ENCODE data around the gene FAM50B.

Gene FAM50B

GRCh38 chr6:3820563-3820962, 28.6 kb upstream of the FAM50B start:
- no peak for DNase-seq

GRCh38 chr6:3822747-3823445, 26.3 kb upstream of the FAM50B start:
- no peak for DNase-seq

DNA sequence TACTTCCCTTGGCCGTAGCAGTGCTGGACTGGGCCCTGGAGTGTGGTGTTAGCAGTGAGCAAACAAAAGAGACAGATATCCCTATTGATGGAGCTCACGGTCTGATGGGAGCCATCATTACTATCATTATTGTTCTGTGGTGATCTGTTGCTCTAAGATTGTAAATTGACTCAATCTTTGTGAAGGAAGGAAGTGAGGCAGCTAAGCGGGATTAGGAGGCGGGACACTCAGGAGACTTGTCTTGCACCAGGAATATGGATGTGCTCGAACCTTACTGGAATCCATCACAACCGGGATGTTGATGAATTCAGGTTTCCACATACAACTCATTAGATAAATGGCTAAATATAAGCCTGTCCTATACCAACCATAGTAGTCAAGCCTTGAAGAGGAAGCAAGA, 25.5 kb upstream of the FAM50B start:
- DNase-seq = no peak

GRCh38 chr6:3825331-3825831, 23.8 kb upstream of the FAM50B start:
- no peak for DNase-seq

GRCh38 chr6:3825851-3826581, 23.2 kb upstream of the FAM50B start:
- no peak for DNase-seq

DNA sequence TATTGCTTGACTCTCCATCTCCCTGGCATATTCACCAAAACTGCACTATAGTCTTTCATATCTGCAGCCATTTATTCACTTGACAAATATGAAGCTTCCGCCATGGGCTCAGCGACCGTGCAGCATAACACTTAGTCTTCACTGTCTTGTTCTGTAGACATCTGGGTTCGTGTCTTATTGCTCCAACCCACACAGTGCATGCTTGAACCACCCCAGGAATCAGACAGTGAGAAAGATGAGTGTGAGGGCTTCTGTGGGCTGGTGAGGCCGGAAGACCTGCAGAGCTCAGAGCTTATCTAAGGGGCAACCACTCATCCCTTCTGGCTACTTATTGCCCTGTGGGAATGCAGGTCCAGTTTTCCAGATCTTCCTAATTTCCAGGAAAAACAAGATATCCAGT, 19.9 kb upstream of the FAM50B start:
- DNase-seq = no peak

DNA sequence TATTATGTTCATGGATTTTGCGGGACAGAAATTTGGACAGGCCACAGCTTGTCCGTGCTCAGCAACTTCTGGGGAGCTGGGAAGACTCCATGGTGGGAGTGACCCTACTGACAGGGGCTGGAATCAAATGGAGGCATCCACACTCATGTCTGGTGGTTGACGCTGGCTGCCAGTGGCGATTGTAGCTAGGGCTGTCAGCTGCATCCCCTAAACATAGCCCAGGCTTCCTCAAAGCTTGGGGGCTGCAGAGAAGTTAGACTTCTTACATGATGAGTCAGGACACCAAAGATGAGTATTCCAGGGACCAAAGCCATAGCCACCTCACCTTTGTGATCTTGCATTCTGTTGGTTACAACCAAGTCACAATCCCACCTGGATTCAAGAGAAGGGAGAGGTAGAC, 18.4 kb upstream of the FAM50B start:
- DNase-seq = no peak

DNA sequence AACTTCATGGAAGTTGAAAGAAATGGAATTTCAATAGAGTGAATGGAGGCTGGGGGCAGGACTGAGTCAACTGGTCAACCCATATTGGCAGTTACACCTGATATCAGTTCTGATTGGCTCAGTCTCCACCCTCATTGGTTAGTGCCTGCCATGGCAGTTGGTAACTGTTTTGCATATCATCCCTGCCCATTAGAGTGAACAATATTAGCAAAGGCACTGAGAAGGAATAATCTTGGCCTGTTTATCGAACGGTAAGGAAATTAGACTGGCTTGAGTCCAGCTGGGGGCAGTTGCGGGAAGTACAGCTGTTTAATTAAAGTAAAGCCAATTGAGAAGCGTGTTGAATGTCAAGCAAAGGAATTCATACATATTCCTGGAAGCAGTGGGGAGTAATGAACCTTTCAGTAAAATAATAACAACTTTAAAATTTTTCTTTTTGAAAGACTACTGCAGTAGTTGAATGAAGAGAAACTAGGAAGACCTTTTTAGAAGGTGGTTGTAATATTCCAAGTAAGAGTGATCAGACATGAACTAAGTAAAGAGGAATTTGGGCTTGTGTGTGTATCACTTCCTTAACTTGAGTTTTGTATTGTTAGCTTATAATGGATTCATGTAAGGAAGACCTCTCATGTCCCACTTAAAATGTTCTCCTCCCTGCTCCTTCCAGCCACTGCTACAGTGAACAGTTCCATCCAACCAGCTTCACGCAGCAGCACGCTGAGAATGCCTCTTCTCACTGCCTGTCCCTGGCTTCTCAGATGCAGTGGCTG, 17.2 kb upstream of the FAM50B start:
- no peak for DNase-seq

- no peak for DNase-seq
Observed at GRCh38 chr6:3835055-3835731, 14.0 kb upstream of the FAM50B start.

GRCh38 chr6:3835785-3836184, 13.4 kb upstream of the FAM50B start:
- DNase-seq = no peak

DNA sequence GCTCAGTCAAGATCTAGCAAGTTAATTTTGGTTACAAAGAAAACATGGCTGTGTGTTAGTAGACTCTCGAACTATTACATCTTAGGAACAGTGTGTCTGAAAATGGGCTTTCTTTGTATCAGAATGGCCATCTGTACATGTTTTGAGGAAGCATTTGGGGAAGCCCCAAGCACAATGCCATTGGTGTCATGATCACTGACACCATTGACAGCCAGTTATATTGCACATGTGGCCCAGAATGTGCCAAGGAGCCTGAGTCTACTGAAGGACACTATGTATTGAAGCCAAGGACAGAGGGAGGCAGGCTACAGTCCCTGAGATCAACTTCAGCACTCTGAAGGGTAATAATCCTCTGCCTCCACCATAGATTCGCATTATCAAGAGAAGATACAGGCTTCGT, 12.6 kb upstream of the FAM50B start:
- no peak for DNase-seq

DNA sequence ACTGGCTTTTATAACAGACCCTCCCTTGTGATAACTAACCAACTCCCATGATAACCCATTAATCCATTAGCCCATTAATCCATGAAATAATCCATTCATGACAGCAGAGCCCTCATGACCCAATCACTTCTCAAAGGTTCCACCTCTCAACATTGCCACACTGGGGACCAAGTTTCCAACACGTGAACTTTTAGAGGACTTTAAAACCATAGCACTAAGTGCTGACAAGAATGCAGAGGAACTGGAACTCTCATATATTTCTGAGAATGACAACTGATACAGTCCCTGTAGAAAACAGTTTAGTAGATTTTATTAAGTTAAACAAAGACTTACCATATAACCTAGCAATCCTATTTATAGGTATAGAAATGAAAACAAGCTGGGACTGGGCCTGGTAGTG, 11.4 kb upstream of the FAM50B start:
- DNase-seq = no peak

- DNase-seq = no peak
Observed at GRCh38 chr6:3838992-3839867, 9.9 kb upstream of the FAM50B start.

DNA sequence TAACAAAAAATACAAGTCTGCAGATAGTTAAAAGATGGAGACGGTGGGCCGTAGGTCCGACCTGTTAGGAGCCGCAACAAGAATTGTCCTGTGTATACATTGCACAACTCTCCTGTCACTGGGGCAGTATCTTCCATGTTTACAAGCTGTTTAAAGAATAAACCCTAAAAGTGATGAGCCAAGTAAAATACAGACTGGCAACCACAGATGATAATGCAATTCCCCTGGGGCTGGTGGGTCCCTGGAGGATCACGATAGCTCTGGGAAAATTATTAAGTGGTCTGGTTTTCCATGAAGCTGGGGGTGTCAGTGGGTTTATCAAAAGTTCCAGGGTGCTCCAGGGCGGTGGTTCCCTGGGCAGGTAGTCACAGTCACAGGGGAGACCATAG, 8.1 kb upstream of the FAM50B start:
- DNase-seq = no peak

DNA sequence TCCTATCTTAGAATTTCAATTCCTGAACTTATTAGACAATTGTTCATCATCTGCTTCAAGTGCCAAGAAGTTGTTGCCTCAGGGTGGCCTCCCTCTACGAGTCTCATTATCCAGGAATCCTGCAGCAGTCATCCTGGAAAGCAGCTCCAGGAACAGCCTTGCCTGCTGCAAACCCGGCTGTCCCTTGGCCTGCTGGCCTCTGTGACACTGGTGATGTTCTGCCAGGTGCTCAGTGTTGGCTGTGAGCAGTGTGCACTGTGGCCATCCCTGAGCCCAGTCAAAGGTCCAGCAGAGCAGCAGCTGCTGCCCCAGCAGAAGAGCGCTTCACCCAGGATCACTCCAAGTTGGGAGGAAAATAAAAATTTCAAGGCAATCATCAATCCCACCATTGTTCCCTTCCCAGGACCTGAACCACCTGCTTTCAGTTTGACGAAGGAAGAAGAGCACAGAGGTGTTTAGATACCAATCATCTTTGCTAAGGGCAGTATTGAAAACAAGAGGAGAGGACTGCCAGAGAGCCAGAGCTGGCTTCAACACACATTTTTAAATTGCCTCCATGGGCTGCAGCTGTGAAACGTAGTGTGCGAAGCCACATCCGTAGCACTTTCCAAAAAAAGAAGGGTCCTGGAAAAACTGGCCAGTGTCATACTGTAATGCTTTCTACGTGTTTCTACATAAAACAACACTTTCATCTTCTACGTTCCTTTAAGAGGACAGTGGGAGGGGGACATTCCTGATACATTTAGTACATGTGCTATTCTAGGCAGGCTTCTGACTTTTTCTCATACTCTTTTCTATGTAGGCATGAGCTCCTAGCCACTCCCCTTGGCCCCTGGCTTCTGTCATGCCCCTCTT, 7.2 kb upstream of the FAM50B start:
- DNase-seq = no peak

DNA sequence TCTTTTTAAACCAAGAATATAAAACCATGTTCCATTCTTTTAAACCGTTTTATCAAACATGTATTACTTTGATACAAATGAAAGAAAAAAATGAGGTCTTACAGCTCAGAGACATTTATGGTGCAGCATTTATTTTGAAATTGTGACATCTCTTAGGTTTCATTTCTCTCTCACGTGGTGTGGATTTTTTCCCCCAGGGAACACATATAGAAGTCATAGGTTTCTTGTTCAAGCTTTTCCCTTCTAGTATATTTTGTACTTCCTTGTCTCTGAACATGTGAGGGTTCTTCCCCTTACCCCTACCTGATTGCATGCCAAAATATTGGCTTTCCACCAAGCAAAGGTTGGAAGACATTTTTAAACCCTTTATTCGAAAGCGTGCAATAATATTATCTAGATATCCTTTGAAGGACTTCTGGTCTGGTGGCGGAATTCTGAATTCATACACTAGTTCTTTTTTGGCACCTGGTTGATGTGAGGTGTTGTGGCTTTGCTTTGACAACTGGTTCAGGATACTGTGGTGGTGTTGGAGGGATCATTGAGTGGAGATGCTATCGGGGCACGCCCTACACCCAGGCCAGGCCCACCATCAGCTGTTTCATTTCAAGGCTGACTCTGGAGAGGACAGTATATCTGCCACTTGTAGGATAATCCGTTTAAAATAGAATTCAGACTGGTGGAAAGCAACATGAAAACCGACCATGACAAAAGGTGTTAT, 5.6 kb upstream of the FAM50B start:
- DNase-seq = no peak

GRCh38 chr6:3844097-3844463, 5.1 kb upstream of the FAM50B start:
- DNase-seq = no peak

DNA sequence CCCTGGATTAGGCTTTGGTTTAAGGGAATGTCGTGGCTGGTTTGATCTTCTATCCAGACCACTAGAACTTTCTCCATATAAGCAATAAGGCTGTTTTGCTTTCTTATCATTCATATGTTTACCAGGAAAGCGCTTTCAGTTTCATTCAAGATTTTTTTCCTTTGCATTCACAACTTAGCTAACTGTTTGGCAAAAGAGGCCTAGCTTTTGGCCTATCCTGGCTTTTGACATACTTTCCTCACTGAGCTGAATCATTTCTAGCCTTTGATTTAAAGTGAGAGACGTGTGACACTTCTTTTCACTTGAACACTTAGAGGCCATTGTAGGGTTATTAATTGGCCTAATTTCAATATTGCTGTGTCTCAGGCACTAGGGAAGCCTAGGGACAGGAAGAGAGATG, 1.7 kb upstream of the FAM50B start:
- DNase-seq = no peak

- no peak for DNase-seq
Observed at GRCh38 chr6:3848380-3848779, 793 bp upstream of the FAM50B start.

DNA sequence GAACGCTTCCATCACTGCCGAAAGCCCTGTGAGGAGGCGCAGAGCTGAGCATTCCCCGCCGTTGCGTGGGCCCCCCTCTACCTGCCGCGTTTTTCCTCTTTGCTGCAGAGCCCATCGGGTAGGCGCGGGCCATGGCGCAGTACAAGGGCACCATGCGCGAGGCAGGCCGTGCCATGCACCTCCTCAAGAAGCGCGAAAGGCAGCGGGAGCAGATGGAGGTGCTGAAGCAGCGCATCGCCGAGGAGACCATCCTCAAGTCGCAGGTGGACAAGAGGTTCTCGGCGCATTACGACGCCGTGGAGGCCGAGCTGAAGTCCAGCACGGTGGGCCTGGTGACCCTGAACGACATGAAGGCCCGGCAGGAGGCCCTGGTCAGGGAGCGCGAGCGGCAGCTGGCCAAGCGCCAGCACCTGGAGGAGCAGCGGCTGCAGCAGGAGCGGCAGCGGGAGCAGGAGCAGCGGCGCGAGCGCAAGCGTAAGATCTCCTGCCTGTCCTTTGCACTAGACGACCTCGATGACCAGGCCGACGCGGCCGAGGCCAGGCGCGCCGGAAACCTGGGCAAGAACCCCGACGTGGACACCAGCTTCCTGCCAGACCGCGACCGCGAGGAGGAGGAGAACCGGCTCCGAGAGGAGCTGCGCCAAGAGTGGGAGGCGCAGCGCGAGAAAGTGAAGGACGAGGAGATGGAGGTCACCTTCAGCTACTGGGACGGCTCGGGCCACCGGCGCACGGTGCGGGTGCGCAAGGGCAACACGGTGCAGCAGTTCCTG, 693 bp downstream of the FAM50B start:
- DNase-seq = no peak

Measured in 8988T (cell line).